Renal cortex interstitium (tissue), 15 donors: ENCODE measurements around the gene GMPS. TPM values are rescaled to one million over a fixed set of nuclear protein-coding genes. Genes with fewer than 3 reads are reported as not detected.
"Not testable (repeated sequence)": the region's sequence is repeated elsewhere in the genome, so short reads cannot be mapped to it uniquely, and the experiment has no call there.

Experiments used
- DNase-seq, 11 donors: peaks; one replicate each; pipeline ENCODE4 v3.0.0-alpha.2; 2013; ENCODE audit warnings: low read depth in 9 of 11, low spot score in 4 of 11; ENCODE audit errors: extremely low read depth in 1 of 11
- long read RNA-seq, 16 experiments: transcript quantifications; one replicate each; lab custom pipeline, GENCODE V29; 2026
- polyA plus RNA-seq, 3 donors: library from polyadenylated mRNA; unstranded; fragments of 120-200 nt; gene quantifications; one replicate each; pipeline ENCODE4 v1.2.1, GENCODE V29; 2013; ENCODE audit not compliant: insufficient read length in 3 of 3

The GMPS gene
- polyA plus RNA-seq: 10 to 100 TPM; 57.5 to 84.8 (median 70.6) TPM
- long read RNA-seq, donor 1, full-length matches to known transcripts: 5 of 10 reads
- long read RNA-seq, donor 1, partial matches to known transcripts: 5 of 10 reads
- long read RNA-seq, donor 1, other reads (novel, unspliced or antisense): 0 of 10 reads
- long read RNA-seq, donor 2, full-length matches to known transcripts: 3 of 11 reads
- long read RNA-seq, donor 2, partial matches to known transcripts: 8 of 11 reads
- long read RNA-seq, donor 2, other reads (novel, unspliced or antisense): 0 of 11 reads
- long read RNA-seq, donor 3, full-length matches to known transcripts: 11 of 22 reads
- long read RNA-seq, donor 3, partial matches to known transcripts: 11 of 22 reads
- long read RNA-seq, donor 3, other reads (novel, unspliced or antisense): 0 of 22 reads
- long read RNA-seq, donor 4, full-length matches to known transcripts: 9 of 9 reads
- long read RNA-seq, donor 4, partial matches to known transcripts: 0 of 9 reads
- long read RNA-seq, donor 4, other reads (novel, unspliced or antisense): 0 of 9 reads
- long read RNA-seq, donor 5: 0 reads
- long read RNA-seq, donor 6, full-length matches to known transcripts: 7 of 12 reads
- long read RNA-seq, donor 6, partial matches to known transcripts: 5 of 12 reads
- long read RNA-seq, donor 6, other reads (novel, unspliced or antisense): 0 of 12 reads
- long read RNA-seq, donor 7, full-length matches to known transcripts: 8 of 13 reads
- long read RNA-seq, donor 7, partial matches to known transcripts: 5 of 13 reads
- long read RNA-seq, donor 7, other reads (novel, unspliced or antisense): 0 of 13 reads
- long read RNA-seq, donor 8, full-length matches to known transcripts: 11 of 29 reads
- long read RNA-seq, donor 8, partial matches to known transcripts: 18 of 29 reads
- long read RNA-seq, donor 8, other reads (novel, unspliced or antisense): 0 of 29 reads
- long read RNA-seq, donor 9, full-length matches to known transcripts: 10 of 16 reads
- long read RNA-seq, donor 9, partial matches to known transcripts: 6 of 16 reads
- long read RNA-seq, donor 9, other reads (novel, unspliced or antisense): 0 of 16 reads
- long read RNA-seq, donor 10, full-length matches to known transcripts: 9 of 16 reads
- long read RNA-seq, donor 10, partial matches to known transcripts: 7 of 16 reads
- long read RNA-seq, donor 10, other reads (novel, unspliced or antisense): 0 of 16 reads
- long read RNA-seq, donor 11, full-length matches to known transcripts: 6 of 6 reads
- long read RNA-seq, donor 11, partial matches to known transcripts: 0 of 6 reads
- long read RNA-seq, donor 11, other reads (novel, unspliced or antisense): 0 of 6 reads
- long read RNA-seq, donor 12: 0 reads
- long read RNA-seq, donor 13, full-length matches to known transcripts: 11 of 19 reads
- long read RNA-seq, donor 13, partial matches to known transcripts: 8 of 19 reads
- long read RNA-seq, donor 13, other reads (novel, unspliced or antisense): 0 of 19 reads
- long read RNA-seq, donor 14, full-length matches to known transcripts: 6 of 6 reads
- long read RNA-seq, donor 14, partial matches to known transcripts: 0 of 6 reads
- long read RNA-seq, donor 14, other reads (novel, unspliced or antisense): 0 of 6 reads
- long read RNA-seq, donor 15, full-length matches to known transcripts: 4 of 4 reads
- long read RNA-seq, donor 15, partial matches to known transcripts: 0 of 4 reads
- long read RNA-seq, donor 15, other reads (novel, unspliced or antisense): 0 of 4 reads
- long read RNA-seq, donor 16, full-length matches to known transcripts: 13 of 38 reads
- long read RNA-seq, donor 16, partial matches to known transcripts: 25 of 38 reads
- long read RNA-seq, donor 16, other reads (novel, unspliced or antisense): 0 of 38 reads

DNA sequence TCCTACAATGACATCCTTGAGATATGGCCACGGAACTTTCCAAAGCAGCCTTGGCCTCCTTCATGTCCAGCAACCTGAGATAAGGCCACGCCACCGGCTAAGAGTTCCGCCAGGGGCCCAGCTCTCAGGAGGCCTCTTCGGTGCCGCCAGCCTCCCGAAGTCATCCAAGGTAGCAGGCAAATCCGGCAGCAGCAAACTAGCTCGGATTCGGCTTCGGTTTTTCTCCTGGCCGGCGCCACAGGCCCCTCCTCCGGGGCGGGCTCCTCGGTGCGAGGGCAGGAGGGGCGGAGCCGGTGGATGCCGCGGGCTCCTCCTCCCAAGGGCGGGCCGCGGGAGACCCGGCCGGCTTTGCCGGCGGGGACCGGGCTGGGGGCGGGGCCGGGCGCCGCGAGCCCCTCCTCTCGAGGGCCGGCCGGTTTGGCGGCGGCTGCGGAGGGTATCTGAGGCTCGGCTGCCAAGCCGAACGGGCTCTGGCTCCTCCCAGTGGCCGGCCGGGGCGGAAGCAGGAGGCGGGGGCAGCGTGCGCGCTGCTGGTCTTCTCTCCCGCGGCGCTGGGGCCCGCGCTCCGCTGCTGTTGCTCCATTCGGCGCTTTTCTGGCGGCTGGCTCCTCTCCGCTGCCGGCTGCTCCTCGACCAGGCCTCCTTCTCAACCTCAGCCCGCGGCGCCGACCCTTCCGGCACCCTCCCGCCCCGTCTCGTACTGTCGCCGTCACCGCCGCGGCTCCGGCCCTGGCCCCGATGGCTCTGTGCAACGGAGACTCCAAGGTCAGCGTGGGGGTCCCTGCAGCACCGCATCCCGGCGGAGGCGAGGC, at the start of gene GMPS:
Gene GMPS, plus strand, starts transcription at position 518 of the 812 bp plus-strand sequence. Its CDS starts 221 bp downstream, at position 739.
- DNase-seq: peak; percentile 72 to 93 (median 91)

DNA sequence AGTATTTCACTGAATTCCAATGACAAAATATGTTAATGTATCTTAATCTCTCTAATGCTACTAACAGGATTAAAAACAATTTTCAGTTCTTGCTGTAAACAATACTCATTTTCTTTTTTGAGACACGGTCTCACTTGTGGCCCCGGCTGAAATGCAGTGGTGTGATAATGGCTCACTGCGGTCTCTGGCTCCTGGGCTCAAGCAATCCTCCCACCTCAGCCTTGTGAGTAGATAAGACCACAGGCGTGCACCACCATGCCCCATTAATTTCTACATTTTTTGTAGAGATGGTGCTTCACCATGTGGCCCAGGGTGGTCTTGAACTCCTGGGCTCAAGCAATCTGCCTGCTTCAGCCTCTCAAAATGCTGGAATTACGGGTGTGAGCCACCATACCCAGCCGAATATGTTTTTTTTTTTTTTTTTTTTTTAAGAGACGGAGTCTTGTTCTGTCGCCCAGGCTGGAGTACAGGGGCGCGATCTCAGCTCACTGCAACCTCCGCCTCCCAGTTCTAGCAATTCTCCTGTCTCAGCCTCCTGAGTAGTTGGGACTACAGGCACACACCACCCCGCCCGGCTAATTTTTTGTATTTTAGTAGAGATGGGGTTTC, 41.9 kb upstream of the GMPS start:
- not testable (repeated sequence) for DNase-seq

DNA sequence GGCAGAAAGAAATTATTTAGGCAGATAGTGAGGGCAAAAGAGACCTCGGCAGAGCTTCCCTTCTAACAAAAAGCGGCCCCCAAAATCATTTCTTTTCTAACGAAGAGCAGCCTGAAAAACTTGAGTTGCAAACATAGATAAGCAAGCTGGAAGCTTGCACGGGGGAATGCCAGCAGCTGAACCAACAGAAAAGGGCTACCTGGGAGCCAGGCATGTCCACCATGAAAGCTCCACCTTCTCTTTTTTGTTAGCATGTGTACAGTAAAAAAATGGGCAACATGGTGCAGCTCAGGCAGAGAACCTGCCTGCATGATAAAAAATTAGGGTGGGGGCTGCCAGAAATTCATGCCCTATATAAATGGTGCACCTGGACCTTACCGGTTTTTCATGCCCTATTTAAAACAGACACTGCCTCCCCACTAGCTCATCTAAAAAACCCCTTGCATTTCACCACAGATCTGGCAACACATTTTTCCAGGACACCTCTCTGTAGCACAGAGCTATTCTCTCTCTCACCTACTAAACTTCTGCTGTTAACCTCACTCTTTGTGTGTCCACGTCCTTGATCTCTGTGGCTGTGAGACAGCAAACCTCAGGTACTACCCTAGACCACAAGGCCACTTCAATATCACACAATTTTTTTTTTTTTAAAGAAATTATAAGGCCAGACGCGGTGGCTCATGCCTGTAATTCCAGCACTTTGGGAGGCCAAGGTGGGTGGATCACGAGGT, 34.9 kb upstream of the GMPS start:
- DNase-seq: no peak

DNA sequence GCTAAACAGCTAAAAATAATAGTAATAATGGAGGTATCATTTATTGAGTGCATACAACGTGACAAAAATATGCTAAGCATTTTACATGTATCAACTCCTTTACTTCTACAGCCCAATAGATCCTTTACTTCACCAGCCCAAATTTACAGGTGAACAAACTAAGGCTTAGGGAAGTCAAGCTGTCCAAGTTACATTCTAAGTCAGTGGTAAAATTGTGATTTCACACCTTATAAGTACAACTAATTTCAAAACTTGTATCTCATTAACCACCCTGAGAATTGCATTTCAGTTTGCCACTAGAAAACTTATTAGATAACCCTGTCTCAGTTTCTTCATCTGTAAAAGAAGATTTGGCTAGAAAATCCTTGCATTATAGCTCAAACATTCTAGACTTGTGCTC, 26.9 kb upstream of the GMPS start:
- no peak for DNase-seq

DNA sequence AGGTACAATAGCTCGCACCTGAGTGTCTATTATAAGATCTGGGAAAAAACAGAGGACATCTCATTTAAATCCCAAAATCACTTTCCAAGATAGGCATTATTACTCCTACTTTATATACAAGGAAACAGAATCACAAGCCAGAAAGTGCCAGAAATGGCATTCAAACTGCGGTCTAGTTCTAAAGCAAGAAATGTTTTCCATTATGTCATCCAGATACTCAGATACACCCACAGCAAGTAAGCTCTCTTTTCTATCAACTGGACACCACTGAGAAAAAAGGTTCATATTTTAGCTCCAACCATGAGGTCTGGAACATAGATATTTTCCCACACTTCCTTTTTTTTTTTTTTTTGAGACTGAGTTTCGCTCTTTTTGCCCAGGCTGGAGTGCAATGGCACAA, 24.3 kb upstream of the GMPS start:
- no peak for DNase-seq

DNA sequence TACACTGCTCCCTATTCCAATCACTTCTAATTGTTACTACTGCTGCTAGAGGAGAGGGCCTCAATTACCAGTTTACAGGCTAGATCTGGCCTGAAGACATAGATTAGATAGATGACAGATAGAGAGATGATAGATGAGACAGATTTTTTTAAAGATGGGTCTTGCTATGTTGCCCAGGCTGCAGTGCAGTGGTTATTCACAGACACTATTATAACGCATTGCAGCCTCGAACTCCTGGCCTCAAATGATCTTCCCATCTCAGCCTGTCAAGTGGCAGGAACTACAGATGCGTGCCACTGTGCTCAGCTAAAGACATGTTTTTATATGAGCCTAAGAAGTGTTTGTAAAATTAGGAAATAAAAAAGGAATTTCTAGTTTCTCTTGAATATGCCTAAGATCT, 22.5 kb upstream of the GMPS start:
- no peak for DNase-seq

DNA sequence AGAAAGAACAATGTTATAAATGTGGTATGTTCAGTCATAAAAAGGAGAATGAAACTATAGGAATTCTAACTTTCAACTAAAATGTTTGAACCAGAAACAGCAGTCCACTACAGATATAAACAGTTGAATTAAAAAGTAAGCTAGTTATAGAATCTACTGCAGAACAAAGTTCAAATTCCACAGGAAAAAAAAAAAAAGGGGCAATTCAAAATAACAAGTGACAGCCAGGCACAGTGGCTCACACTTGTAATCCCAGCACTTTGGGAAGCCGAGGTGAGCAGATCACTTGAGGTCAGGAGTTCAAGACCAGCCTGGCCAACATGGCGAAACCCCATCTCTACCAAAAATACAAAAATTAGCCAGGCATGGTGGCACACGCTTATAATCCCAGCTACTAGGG, 21.0 kb upstream of the GMPS start:
- DNase-seq: not testable (repeated sequence)

DNA sequence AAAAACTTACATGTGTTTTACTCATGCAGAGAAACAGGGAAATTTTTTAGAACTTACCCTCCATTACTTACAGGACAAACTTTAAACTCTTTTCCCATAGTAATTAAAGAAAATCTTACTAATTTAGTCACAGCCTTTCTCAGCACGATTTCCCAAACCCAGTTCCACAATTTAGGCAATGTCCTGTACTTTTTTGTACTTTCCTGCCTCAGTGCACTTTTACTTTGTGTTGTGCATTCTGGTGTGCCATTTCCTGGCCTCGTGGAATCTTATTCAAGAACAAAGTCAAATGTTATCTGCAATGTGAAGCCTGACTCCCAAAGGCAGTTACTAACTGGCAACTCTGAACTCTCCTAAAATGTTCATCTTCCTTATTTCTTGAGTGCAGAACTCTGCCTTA, 18.1 kb upstream of the GMPS start:
- no peak for DNase-seq

DNA sequence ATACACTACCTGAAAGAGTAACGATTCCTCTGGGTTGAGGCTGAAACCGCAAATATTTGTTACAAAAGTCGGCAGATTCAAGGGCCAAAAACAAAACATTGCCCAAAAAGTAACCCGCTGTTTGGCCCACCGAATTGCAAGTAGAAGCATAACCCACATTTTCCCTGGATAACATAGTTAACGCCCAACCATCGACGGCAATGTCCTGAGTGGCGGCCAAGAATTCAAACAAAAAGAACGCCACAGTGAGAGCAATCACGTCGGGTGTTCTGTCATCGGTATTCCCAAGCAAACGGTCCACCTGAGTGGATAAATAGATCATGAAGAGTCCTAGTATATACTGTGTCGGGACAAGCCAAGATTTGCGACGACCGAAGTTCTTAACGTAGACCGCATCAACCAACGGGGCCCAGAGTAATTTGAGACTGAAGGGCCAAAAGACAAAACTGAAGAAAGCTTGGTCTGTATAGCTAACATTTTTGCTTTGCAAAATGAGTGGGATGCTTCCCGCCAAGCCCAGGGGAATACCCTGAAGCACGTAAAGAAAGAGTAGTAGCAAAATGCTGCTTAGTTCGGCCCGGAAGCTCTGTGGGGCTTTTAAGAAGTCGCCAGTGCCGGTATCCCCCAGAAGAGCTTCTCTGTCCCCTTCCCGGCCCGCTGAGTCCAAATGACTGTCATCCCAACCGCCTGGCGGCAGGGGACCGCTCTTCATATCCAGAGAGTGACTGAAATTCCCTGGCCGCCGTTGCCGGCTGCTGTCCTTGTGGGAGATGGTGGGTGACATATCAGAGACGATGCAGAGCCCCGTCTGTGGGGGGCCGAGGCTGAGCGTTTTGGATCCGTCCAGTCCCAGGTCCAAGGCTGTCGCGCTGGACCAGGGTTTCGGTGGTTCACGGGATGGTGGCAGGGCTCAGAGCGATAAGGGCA, 17.0 kb upstream of the GMPS start:
- DNase-seq: peak in 3 of 11 donors; percentile 5 to 11 (median 6)

DNA sequence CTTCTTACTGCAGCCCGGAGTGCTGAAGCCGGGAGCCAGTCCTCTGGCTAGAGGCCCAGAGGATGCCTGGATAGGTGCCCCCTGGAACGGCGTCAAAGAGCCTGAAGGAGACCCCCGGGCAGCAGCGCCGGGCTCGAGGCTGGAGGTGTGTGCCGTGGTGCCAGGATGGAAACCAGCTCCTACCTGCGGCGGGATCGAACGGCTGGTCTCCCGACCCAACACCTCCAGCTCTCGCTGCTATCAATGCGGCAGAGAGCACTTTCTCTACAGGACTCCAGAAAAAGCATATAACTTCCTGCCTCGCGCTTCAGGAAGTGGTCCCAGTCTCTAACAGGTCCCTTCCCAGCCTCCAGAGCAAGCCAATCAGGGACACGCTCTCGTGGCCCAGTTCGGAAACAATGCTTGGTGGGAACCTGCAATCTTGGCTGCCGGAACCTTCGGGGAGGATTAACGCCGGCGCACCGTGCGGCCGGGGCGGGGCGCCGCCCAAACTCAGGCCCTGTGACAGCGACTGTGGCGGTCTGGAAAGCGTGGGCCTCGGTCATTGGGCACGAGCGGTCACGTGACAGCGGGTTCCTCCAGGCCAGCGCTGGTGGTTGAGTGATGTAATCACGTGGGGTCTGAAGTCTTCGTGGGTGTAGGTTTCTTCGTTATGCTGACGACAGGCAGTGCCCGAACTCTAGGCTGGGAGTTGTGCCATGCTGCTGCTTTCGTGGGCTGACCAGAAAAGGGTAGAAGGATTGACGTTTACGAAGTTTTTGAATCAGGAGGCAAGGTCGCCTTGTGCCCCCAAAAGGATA, 16.1 kb upstream of the GMPS start, which contains the start of gene SLC33A1:
Gene SLC33A1, minus strand, starts transcription at position 287 of the 800 bp plus-strand sequence. CDS start 430 bp downstream, outside the sequence.
- DNase-seq: peak; percentile 98 to 99 (median 98)

- peak in 1 of 11 donors; percentile 14 for DNase-seq
These were observed 10.6 kb upstream of the GMPS start for GRCh38 chr3:155859859-155860258.

GRCh38 chr3:155860424-155860823, 10.0 kb upstream of the GMPS start:
- not testable (repeated sequence) for DNase-seq

DNA sequence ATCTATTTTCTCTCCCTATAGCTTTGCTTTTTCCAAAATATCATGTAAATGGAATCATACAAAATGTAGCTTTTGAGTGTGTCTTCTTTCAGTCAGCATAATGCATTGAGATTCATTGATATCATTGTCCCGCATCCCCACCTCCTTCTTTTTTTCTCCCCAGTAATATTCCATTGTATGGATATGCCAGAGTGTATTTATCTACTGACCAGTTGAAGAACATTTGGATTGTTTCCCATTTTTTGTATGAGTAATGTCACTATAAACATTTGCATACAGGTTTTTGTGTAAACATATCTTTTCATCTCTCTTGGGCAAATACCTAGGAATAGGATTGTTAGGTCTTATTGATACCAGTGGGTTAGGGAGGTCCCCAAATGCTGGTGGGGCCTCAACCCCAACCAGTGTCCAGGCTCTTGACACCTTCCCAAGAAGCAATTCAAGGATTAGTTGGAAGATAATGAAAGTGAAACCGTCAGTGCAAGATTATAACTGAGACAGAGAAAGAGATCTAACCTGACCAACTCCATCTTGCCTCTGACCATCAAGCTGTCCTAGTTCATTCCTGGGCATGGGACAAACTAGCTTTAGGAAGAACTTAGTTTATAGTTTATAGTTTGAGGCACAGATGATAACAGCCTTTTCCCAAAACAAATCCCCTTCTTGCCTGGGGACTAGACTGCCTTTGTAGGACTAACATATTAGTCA, 8.8 kb upstream of the GMPS start:
- no peak for DNase-seq
